ENCODE data around the gene PDK2. TPM values are rescaled to one million over a fixed set of nuclear protein-coding genes. Genes with fewer than 3 reads are reported as not detected.

PDK2 gene
- total RNA-seq, 4 donors from 2014 or later = 37.9 to 77.7 (median 49.8) TPM

GRCh38 chr17:50065056-50065455 is 30.1 kb upstream of the PDK2 start:
- no peak overlapping the region for H3K4me3 ChIP-seq
- no peaks in the 10 kb centered on the region for H3K9me3 ChIP-seq
- peak overlapping the region; percentile 45 to 95 (median 75) for H3K27ac ChIP-seq
- TF ChIP-seq CTCF (IDR thresholded peaks at IDR 0.05) (peak in 1 of 5 experiments; percentile 6), POLR2A (IDR thresholded peaks at IDR 0.05) (no peak)
- peaks cover 0 to 57% (median 47%) of the 10 kb centered on the region in 4 donors for H3K4me1 ChIP-seq
- WGBS, 2 donors = 45 to 52% methylated on average over 3 of the region's 3 CpGs
- DNase-seq (ENCODE audit: low spot score in 2 of 2) = no peak
- no peaks in the 10 kb centered on the region for H3K27me3 ChIP-seq
- H3K36me3 ChIP-seq = peaks cover 0 to 11% (median 4%) of the 10 kb centered on the region in 3 donors

GRCh38 chr17:50066995-50067394 is 28.2 kb upstream of the PDK2 start:
- Histone ChIP-seq H3K9me3 (no peaks in the 10 kb centered on the region), H3K4me1 (peaks cover 0 to 38% (median 27%) of the 10 kb centered on the region in 4 donors), H3K4me3 (no peak overlapping the region), H3K27ac (peak overlapping the region in 1 of 4 donors; percentile 95), H3K36me3 (peaks cover 0 to 25% (median 4%) of the 10 kb centered on the region in 3 donors), H3K27me3 (no peaks in the 10 kb centered on the region)
- 94 to 97% methylated on average over 2 of the region's 2 CpGs for WGBS, 2 donors
- DNase-seq (ENCODE audit: low spot score in 2 of 2) = no peak
- TF ChIP-seq CTCF (IDR thresholded peaks at IDR 0.05) (no peak), POLR2A (IDR thresholded peaks at IDR 0.05) (no peak), EP300 (IDR thresholded peaks at IDR 0.05) (no peak)

GRCh38 chr17:50067996-50068395 is 27.2 kb upstream of the PDK2 start:
- WGBS, 2 donors = 93 to 97% methylated on average over 13 of the region's 13 CpGs
- Histone ChIP-seq H3K27me3 (no peaks in the 10 kb centered on the region), H3K27ac (no peak overlapping the region), H3K4me3 (no peak overlapping the region), H3K9me3 (no peaks in the 10 kb centered on the region), H3K36me3 (peaks cover 0 to 35% (median 4%) of the 10 kb centered on the region in 3 donors), H3K4me1 (peaks cover 0 to 28% (median 18%) of the 10 kb centered on the region in 4 donors)
- no peak for DNase-seq (ENCODE audit: low spot score in 2 of 2)
- TF ChIP-seq CTCF (IDR thresholded peaks at IDR 0.05) = no peak
- TF ChIP-seq EP300 (IDR thresholded peaks at IDR 0.05) = no peak
- TF ChIP-seq POLR2A (IDR thresholded peaks at IDR 0.05) = no peak

- TF ChIP-seq EP300 (IDR thresholded peaks at IDR 0.05) (no peak), POLR2A (IDR thresholded peaks at IDR 0.05) (no peak), CTCF (IDR thresholded peaks at IDR 0.05) (no peak)
- WGBS, 2 donors = 91 to 95% methylated on average over 16 of the region's 16 CpGs
These were observed 24.1 kb upstream of the PDK2 start for GRCh38 chr17:50070908-50071680.

GRCh38 chr17:50071692-50072091 is 23.5 kb upstream of the PDK2 start:
- H3K4me1 ChIP-seq = no peaks in the 10 kb centered on the region
- H3K27ac ChIP-seq = no peak overlapping the region
- no peak for DNase-seq (ENCODE audit: low spot score in 2 of 2)
- H3K36me3 ChIP-seq = peaks cover 0 to 69% (median 7%) of the 10 kb centered on the region in 3 donors
- H3K9me3 ChIP-seq = no peaks in the 10 kb centered on the region
- H3K27me3 ChIP-seq = no peaks in the 10 kb centered on the region
- H3K4me3 ChIP-seq = no peak overlapping the region
- WGBS, 2 donors = 85 to 95% methylated on average over 6 of the region's 6 CpGs
- TF ChIP-seq POLR2A (IDR thresholded peaks at IDR 0.05) (no peak), CTCF (IDR thresholded peaks at IDR 0.05) (no peak), EP300 (IDR thresholded peaks at IDR 0.05) (no peak)

More at GRCh38 chr17:50070908-50071680, 24.1 kb upstream of the PDK2 start:
- Histone ChIP-seq H3K9me3 (no peaks in the 10 kb centered on the region), H3K27me3 (no peaks in the 10 kb centered on the region), H3K4me3 (no peak overlapping the region), H3K27ac (no peak overlapping the region), H3K36me3 (peaks cover 0 to 63% (median 7%) of the 10 kb centered on the region in 3 donors), H3K4me1 (no peaks in the 10 kb centered on the region)
- DNase-seq (ENCODE audit: low spot score in 2 of 2) = no peak
